CD4-positive, alpha-beta memory T cell (primary cell): ENCODE data around the gene TAPT1. TPM values are rescaled to one million over a fixed set of nuclear protein-coding genes. Genes with fewer than 3 reads are reported as not detected.

Experiments
- CTCF ChIA-PET: fragments of 350-600 bp; sonication (Branson Sonifier 250); formaldehyde crosslinking; loops from one replicate; lab custom pipeline; 2021; ENCODE audit warnings: inconsistent platforms; ENCODE audit not compliant: partially characterized antibody; lab: Charles Lee
- POLR2A ChIA-PET: fragments of 350-600 bp; sonication (Branson Sonifier 250); formaldehyde crosslinking; loops from one replicate; lab custom pipeline; 2021; ENCODE audit not compliant: partially characterized antibody; lab: Charles Lee
- DNase-seq, 5 donors: peaks; one replicate each; pipeline versions ENCODE4 v3.0.0 to v3.0.0-alpha.2; 2020 to 2022; ENCODE audit warnings: mixed read lengths in 1 of 5
- H3K27ac ChIP-seq: one replicate; pipeline ENCODE4 v1.7.0; 2013; ENCODE audit warnings: low read depth, low read length
- H3K27me3 ChIP-seq: 2 replicates; pipeline ENCODE4 v1.7.0; 2013; ENCODE audit warnings: mild to moderate bottlenecking, low read length, moderate library complexity; ENCODE audit not compliant: insufficient read depth
- H3K36me3 ChIP-seq: 2 replicates; pipeline ENCODE4 v1.7.0; 2013; ENCODE audit warnings: mild to moderate bottlenecking, low read length, moderate library complexity; ENCODE audit not compliant: insufficient read depth
- H3K4me1 ChIP-seq: 2 replicates; pipeline ENCODE4 v1.7.0; 2013; ENCODE audit warnings: mild to moderate bottlenecking, low read length, moderate library complexity; ENCODE audit not compliant: insufficient read depth
- H3K4me3 ChIP-seq, 2 donors: one replicate each; pipeline ENCODE4 v1.7.0; 2013; ENCODE audit warnings: low read length in 2 of 2, mild to moderate bottlenecking in 1 of 2
- H3K9me3 ChIP-seq, 2 donors: one replicate each; pipeline ENCODE4 v1.7.0; 2013; ENCODE audit warnings: low read length in 2 of 2, control low read depth in 1 of 2; ENCODE audit not compliant: control insufficient read depth in 1 of 2
- H3K27ac Mint-ChIP-seq, 7 donors: one replicate each; pipeline ENCODE4 v1.8.0; 2020 to 2021; ENCODE audit warnings: mixed read lengths in 7 of 7, mild to moderate bottlenecking in 6 of 7, inconsistent platforms in 3 of 7, moderate library complexity in 3 of 7
- H3K27me3 Mint-ChIP-seq, 2 donors: one replicate each; pipeline ENCODE4 v1.8.0; 2020 to 2021; ENCODE audit warnings: mixed read lengths in 2 of 2
- H3K36me3 Mint-ChIP-seq, 2 donors: one replicate each; pipeline ENCODE4 v1.8.0; 2020 to 2021; ENCODE audit warnings: mixed read lengths in 2 of 2, inconsistent platforms in 1 of 2, mild to moderate bottlenecking in 1 of 2
- H3K4me1 Mint-ChIP-seq, 4 donors: one replicate each; pipeline ENCODE4 v1.8.0; 2020 to 2021; ENCODE audit warnings: mixed read lengths in 4 of 4, mild to moderate bottlenecking in 1 of 4
- H3K4me3 Mint-ChIP-seq, 8 donors: one replicate each; pipeline ENCODE4 v1.8.0; 2020 to 2021; ENCODE audit warnings: mixed read lengths in 8 of 8, mild to moderate bottlenecking in 7 of 8, moderate library complexity in 6 of 8, inconsistent platforms in 3 of 8
- H3K9me3 Mint-ChIP-seq, 8 donors: one replicate each; pipeline ENCODE4 v1.8.0; 2020 to 2021; ENCODE audit warnings: mixed read lengths in 8 of 8, mild to moderate bottlenecking in 5 of 8, inconsistent platforms in 3 of 8, moderate library complexity in 1 of 8
- intact Hi-C: fragments of 100-400 bp; cut with micrococcal nuclease; formaldehyde crosslinking; loops from one replicate; pipeline ENCODE4 v1.15.1; 2023
- polyA plus RNA-seq, 2 donors: library from polyadenylated mRNA; unstranded; fragments of 300-500 nt; fragmentation: Illumina TruSeq; gene quantifications; one replicate each; pipeline ENCODE4 v1.2.3, GENCODE V29; 2021
- total RNA-seq, 2 experiments: library from RNA; stranded (reverse); gene quantifications; one replicate each; pipeline ENCODE4 v1.2.3, GENCODE V29; 2021

The TAPT1 gene
- total and polyA plus RNA-seq, 4 experiments from 2014 or later, result 27.0 to 57.5 (median 41.1) TPM

DNA sequence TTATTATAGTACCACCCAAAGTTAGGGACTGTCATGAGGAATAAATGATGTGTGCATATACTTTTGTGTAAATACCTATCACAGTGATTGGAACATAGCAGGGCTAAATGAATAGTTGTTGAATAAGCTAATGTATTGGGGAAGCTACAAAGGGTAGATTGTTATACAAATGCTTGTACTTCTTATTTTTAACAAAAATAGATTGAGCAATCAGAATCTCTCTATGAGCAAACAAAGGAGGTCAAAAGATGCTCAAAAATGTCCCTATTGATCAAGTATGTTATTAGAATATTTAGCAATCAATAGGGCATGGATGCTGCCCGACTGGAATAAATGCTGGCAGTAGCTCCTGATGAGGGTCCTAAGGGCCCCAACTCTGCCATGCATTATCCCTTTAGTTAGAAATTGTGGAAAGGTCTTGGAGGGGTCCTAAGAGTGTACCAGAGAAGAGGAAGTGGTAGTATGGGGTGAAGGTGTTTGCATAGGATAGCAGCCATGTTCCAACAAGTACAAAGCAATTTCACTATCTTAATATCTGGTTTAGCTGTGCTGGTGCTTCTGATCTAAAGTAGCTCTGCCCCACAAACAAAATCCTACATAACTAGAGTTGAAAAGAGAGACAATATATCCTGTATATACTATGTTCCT, 33.1 kb upstream of the TAPT1 start:
- Mint-ChIP-seq H3K9me3 (no peaks in the 10 kb centered on the region), H3K4me3 (no peak overlapping the region), H3K36me3 (peaks cover 4 to 28% of the 10 kb centered on the region in 2 donors), H3K4me1 (peaks cover 7 to 16% (median 12%) of the 10 kb centered on the region in 4 donors), H3K27me3 (no peaks in the 10 kb centered on the region), H3K27ac (peak overlapping the region in 1 of 7 donors; percentile 64)
- no peaks in the 10 kb centered on the region for H3K27me3 ChIP-seq
- no peak overlapping the region for H3K4me3 ChIP-seq
- no peaks in the 10 kb centered on the region for H3K36me3 ChIP-seq
- no peak for DNase-seq
- peaks cover 6% of the 10 kb centered on the region for H3K4me1 ChIP-seq
- intact Hi-C loops, result no loop called here
- ChIA-PET CTCF (interaction anchor here (1.0 kb wide), 1 partner anchor 1212 kb away, joined by 3 read pairs; no protein-coding TSS in a partner anchor), POLR2A (no interaction called here)
- no peak overlapping the region for H3K27ac ChIP-seq
- H3K9me3 ChIP-seq, result no peaks in the 10 kb centered on the region

DNA sequence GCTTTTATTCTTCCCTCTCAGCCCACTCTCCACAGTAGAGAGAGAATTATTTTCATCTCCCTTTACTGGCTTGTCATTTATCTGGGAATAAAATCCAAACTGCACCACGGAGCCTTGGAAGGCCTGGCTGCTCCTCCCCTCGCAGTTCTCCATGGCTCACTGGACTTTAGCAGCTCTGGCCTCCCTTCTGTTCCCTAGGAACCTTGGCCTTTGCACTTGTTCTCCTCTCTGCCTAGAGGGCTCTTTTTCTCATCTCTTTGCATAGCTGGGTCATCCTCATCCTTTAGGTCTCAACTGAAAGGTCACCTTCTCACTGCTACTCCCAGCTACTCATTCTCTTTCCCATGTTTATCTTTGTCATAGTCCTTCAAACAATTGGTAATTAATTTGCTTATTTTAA, 31.3 kb upstream of the TAPT1 start:
- Mint-ChIP-seq H3K36me3 (peaks cover 20 to 45% of the 10 kb centered on the region in 2 donors), H3K27me3 (no peaks in the 10 kb centered on the region), H3K4me3 (no peak overlapping the region), H3K27ac (no peak overlapping the region), H3K4me1 (peaks cover 7 to 16% (median 12%) of the 10 kb centered on the region in 4 donors), H3K9me3 (no peaks in the 10 kb centered on the region)
- Histone ChIP-seq H3K9me3 (no peaks in the 10 kb centered on the region), H3K27me3 (no peaks in the 10 kb centered on the region), H3K27ac (no peak overlapping the region), H3K4me3 (no peak overlapping the region), H3K36me3 (no peaks in the 10 kb centered on the region), H3K4me1 (peaks cover 6% of the 10 kb centered on the region)
- ChIA-PET POLR2A (no interaction called here), CTCF (interaction anchor here (1.1 kb wide), 1 partner anchor 52 kb away, joined by 3 read pairs; no protein-coding TSS in a partner anchor)
- intact Hi-C loops, result no loop called here
- DNase-seq, result no peak

DNA sequence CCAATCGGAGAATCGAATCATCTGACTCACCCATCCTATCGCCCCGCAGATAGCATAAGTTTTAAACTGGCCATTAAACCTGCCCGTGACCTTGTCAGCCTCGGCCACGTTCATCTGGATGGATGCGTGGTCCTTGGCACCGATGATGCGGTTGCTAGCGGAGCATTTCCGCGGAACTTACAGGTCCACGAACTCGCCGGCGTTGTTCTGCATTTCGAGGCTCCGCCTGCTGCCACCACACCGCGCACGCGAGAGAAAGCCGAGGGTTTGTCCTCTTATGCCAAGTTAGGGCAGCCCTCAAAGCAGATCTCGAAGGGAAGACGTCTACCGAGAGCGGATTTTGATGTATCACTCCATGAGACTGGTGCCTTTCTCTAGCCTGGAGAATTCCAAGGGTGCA, 30.1 kb upstream of the TAPT1 start:
- no peak overlapping the region for H3K4me3 ChIP-seq
- ChIA-PET POLR2A (no interaction called here), CTCF (interaction anchor here (1.1 kb wide), 1 partner anchor 51 kb away, joined by 3 read pairs; no protein-coding TSS in a partner anchor)
- H3K9me3 ChIP-seq, result no peaks in the 10 kb centered on the region
- no peaks in the 10 kb centered on the region for H3K27me3 ChIP-seq
- Mint-ChIP-seq H3K4me1 (peaks cover 0 to 6% (median 4%) of the 10 kb centered on the region in 4 donors), H3K4me3 (no peak overlapping the region), H3K27ac (no peak overlapping the region), H3K27me3 (no peaks in the 10 kb centered on the region), H3K36me3 (peaks cover 20 to 51% of the 10 kb centered on the region in 2 donors), H3K9me3 (no peaks in the 10 kb centered on the region)
- intact Hi-C loops, result no loop called here
- no peak overlapping the region for H3K27ac ChIP-seq
- no peaks in the 10 kb centered on the region for H3K36me3 ChIP-seq
- DNase-seq, result no peak
- H3K4me1 ChIP-seq, result no peaks in the 10 kb centered on the region

DNA sequence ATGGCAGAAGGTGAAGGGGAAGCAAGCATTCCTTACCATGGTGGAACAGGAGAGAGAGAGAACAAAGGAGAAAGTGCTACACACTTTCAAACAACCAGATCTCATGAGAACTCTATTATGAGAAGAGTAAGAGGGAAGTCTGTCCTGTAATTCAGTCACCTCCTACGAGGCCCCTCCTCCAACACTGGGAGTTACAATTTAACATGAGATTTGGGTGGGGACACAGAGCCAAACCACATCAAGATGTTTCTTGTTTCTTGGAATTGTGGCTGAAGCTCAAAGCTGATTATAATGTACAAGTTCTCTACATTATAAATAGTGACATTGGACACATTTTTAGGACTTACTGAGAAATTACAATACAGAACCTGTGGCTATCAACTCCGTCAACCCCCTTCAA, 29.5 kb upstream of the TAPT1 start:
- no peaks in the 10 kb centered on the region for H3K27me3 Mint-ChIP-seq
- Histone ChIP-seq H3K4me3 (no peak overlapping the region), H3K9me3 (no peaks in the 10 kb centered on the region), H3K27ac (no peak overlapping the region), H3K4me1 (no peaks in the 10 kb centered on the region), H3K27me3 (no peaks in the 10 kb centered on the region), H3K36me3 (no peaks in the 10 kb centered on the region)
- H3K4me1 Mint-ChIP-seq, result peaks cover 0 to 6% (median 4%) of the 10 kb centered on the region in 4 donors
- intact Hi-C loops, result no loop called here
- POLR2A ChIA-PET, result no interaction called here
- peaks cover 0 to 2% (median 0%) of the 10 kb centered on the region in 8 donors for H3K9me3 Mint-ChIP-seq
- DNase-seq, result no peak
- CTCF ChIA-PET, result no interaction called here
- peaks cover 20 to 51% of the 10 kb centered on the region in 2 donors for H3K36me3 Mint-ChIP-seq
- no peak overlapping the region for H3K4me3 Mint-ChIP-seq
- no peak overlapping the region for H3K27ac Mint-ChIP-seq

DNA sequence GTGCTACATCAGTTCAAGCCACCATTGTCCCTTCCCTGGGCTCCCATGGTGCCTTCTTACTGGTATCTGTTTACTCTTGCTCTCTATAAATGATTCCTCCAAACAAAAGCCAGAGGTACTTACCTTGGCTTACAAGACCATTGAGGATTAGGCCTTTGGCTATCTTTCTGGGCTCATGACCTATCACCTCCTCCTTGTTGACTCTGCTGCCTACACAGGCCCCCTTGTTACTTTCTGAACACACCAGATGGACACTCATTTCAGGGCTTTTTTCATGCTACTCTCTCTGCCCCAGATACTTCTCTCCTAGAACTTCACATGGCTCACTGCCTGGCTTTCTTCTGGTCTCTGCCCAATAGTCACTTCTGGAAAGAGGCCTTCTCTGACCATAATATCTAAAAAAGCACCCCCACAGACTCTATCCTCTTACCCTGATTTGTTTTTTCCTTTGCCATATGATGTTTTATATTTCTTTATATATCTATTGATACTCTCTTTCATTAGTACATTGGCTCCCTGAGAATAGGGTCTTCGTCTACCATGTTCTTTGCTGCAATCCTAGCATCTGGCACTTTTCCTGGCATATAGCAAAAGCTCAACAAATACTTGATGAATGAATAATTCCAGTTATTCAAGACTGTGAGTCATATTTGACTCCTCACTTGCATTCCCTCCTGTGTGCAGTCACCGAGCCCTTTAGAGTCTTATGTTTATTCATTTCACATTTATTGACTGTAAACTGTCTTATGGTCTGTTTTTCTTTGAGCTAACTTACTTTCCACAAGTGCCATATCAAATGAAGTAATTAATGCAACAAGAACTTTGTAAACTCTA, 27.1 kb upstream of the TAPT1 start:
- no peak overlapping the region for H3K4me3 Mint-ChIP-seq
- Histone ChIP-seq H3K4me3 (no peak overlapping the region), H3K36me3 (no peaks in the 10 kb centered on the region), H3K27ac (no peak overlapping the region), H3K4me1 (no peaks in the 10 kb centered on the region), H3K27me3 (no peaks in the 10 kb centered on the region), H3K9me3 (no peaks in the 10 kb centered on the region)
- POLR2A ChIA-PET, result no interaction called here
- H3K27ac Mint-ChIP-seq, result no peak overlapping the region
- CTCF ChIA-PET, result interaction anchor here (1.1 kb wide), 1 partner anchor 12 kb away, joined by 3 read pairs; no protein-coding TSS in a partner anchor
- H3K9me3 Mint-ChIP-seq, result peaks cover 0 to 2% (median 0%) of the 10 kb centered on the region in 8 donors
- no peaks in the 10 kb centered on the region for H3K27me3 Mint-ChIP-seq
- peaks cover 0 to 6% (median 3%) of the 10 kb centered on the region in 4 donors for H3K4me1 Mint-ChIP-seq
- no peak for DNase-seq
- intact Hi-C loops, result no loop called here
- H3K36me3 Mint-ChIP-seq, result peaks cover 20 to 60% of the 10 kb centered on the region in 2 donors

DNA sequence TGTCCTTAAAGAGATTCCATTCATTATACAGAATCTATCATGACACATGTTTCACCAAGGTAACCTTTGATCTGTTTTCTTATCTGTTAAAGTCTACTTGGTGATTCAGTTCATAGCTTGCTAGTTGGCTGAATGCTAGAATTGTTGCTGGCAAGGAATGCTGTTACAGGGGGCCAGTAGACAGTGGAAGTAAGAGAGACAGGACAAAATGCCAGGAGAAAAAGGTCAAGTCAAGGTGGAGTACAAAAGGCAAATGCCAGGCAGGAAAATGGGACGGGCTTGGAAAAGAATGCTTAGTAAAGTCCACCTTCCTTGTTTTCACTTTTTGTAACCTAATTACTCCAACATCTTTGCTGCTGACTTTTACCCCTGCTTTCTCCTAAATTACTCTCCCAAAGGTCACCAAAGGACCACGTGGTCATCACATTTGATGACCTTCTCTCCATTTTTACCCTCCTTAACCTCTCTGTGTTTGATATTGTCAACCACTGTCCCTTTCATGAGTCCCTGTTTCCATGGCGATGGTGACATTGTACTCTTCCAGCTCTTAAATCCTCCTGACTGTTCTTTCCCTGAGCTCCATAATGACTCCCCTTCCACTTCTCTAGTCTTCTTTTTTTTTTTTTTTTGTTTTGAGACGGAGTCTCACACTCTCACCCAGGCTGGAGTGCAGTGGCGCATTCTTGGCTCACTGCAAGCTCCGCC, 24.5 kb upstream of the TAPT1 start:
- no peaks in the 10 kb centered on the region for H3K36me3 ChIP-seq
- Mint-ChIP-seq H3K27me3 (no peaks in the 10 kb centered on the region), H3K9me3 (peaks cover 0 to 2% (median 0%) of the 10 kb centered on the region in 8 donors), H3K27ac (no peak overlapping the region), H3K4me3 (no peak overlapping the region), H3K4me1 (peaks cover 0 to 6% (median 3%) of the 10 kb centered on the region in 4 donors), H3K36me3 (peaks cover 17 to 57% of the 10 kb centered on the region in 2 donors)
- H3K4me1 ChIP-seq, result no peaks in the 10 kb centered on the region
- no peak overlapping the region for H3K27ac ChIP-seq
- H3K4me3 ChIP-seq, result no peak overlapping the region
- H3K27me3 ChIP-seq, result no peaks in the 10 kb centered on the region
- ChIA-PET POLR2A (no interaction called here), CTCF (interaction anchor here (1.7 kb wide), 1 partner anchor 45 kb away, joined by 5 read pairs; no protein-coding TSS in a partner anchor)
- intact Hi-C loops, result no loop called here
- DNase-seq, result no peak
- H3K9me3 ChIP-seq, result no peaks in the 10 kb centered on the region
